Osteoblast (primary cell): ENCODE data around the gene TRAPPC8. TPM values are rescaled to one million over a fixed set of nuclear protein-coding genes. Genes with fewer than 3 reads are reported as not detected.

Source experiments
- DNase-seq: peaks from one replicate; pipeline ENCODE4 v3.0.0; 2011; ENCODE audit warnings: low spot score, mixed read lengths; ENCODE audit not compliant: insufficient read length; ENCODE audit errors: missing footprints
- H2AFZ ChIP-seq: 2 replicates; pipeline ENCODE4 v1.6.0; 2011; ENCODE audit warnings: mild to moderate bottlenecking, low read length
- H3K27ac ChIP-seq: 2 replicates; pipeline ENCODE4 v1.5.1; 2011; ENCODE audit warnings: mild to moderate bottlenecking, low read depth, low read length, moderate library complexity
- H3K27me3 ChIP-seq: 2 replicates; pipeline ENCODE4 v1.6.0; 2012; ENCODE audit warnings: mild to moderate bottlenecking, control low read depth, inconsistent platforms, low read length, moderate library complexity; ENCODE audit not compliant: insufficient read depth
- H3K36me3 ChIP-seq: 2 replicates; pipeline ENCODE4 v1.5.1; 2011; ENCODE audit warnings: mild to moderate bottlenecking, low read length, control low read depth, moderate library complexity; ENCODE audit not compliant: insufficient read depth
- H3K4me1 ChIP-seq: 2 replicates; pipeline ENCODE4 v1.5.1; 2011; ENCODE audit warnings: mild to moderate bottlenecking, low read length, control low read depth, moderate library complexity; ENCODE audit not compliant: insufficient read depth
- H3K4me2 ChIP-seq: 2 replicates; pipeline ENCODE4 v1.6.0; 2011; ENCODE audit warnings: mild to moderate bottlenecking, low read length; ENCODE audit not compliant: insufficient read depth
- H3K4me3 ChIP-seq: fragments of 200-600 bp; sonication (generic); 3 replicates; pipeline ENCODE4 v1.5.1; 2012; ENCODE audit warnings: mild to moderate bottlenecking, low read length, inconsistent platforms; ENCODE audit not compliant: insufficient read depth
- H3K79me2 ChIP-seq: 2 replicates; pipeline ENCODE4 v1.6.0; 2012; ENCODE audit warnings: mild to moderate bottlenecking, low read length, control low read depth, inconsistent platforms; ENCODE audit not compliant: insufficient read depth
- H3K9me3 ChIP-seq: 2 replicates; pipeline ENCODE4 v1.5.1; 2011; ENCODE audit warnings: low read depth, low read length, control low read depth
- H4K20me1 ChIP-seq: 2 replicates; pipeline ENCODE4 v1.6.0; 2012; ENCODE audit warnings: mild to moderate bottlenecking, low read length, control low read depth; ENCODE audit not compliant: insufficient read depth
- total RNA-seq: library from RNA; depleted of rRNA; stranded (reverse); fragments of >200 nt; gene quantifications from 2 replicates; pipeline ENCODE4 v1.2.3, GENCODE V29; 2012
- TF ChIP-seq, protein P1 (sequence below): IDR thresholded peaks from 2 replicates; pipeline ENCODE4 v1.5.1; 2011; ENCODE audit warnings: mild to moderate bottlenecking, low read depth, low read length, moderate library complexity; ENCODE audit errors: extremely low read depth

Gene TRAPPC8
- total RNA-seq, 1 donor: 47.0 TPM

DNA sequence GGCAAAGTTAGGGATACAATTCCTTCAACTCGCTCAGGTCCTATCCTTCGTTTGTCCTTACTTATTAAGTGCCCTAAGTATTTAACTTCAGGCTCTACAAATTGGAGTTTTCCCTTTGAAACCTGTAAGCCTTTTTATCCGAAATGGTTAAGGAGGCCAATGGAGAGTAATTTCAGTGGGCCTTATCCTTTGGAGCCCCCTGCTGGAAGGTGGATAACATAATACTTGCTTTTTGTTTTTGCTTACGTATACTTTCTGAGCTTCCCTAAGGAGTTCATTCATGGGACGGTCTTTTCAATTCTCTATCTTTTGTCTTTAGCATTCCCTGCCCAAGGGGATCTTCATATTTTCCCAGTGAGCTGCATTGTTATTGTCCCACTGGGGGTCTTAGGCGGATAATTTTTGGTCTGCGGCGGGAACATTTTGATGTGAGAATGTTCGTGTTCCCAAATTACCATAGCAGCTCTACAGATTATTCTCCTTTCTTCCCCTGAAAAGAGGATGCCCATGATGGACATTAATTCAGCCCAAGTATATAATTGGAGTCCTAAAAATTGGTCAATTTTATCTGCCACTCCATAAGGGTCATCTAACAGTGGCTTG lies 34.4 kb upstream of the TRAPPC8 start:
- no peak overlapping the region for H3K27ac ChIP-seq
- H3K79me2 ChIP-seq: no peaks in the 10 kb centered on the region
- no peak overlapping the region for H2AFZ ChIP-seq
- H3K4me1 ChIP-seq: no peaks in the 10 kb centered on the region
- H3K4me3 ChIP-seq: no peak overlapping the region
- no peak for DNase-seq
- no peaks in the 10 kb centered on the region for H3K27me3 ChIP-seq
- no peaks in the 10 kb centered on the region for H4K20me1 ChIP-seq
- no peaks in the 10 kb centered on the region for H3K36me3 ChIP-seq
- no peak overlapping the region for H3K4me2 ChIP-seq
- TF ChIP-seq, protein P1, sequence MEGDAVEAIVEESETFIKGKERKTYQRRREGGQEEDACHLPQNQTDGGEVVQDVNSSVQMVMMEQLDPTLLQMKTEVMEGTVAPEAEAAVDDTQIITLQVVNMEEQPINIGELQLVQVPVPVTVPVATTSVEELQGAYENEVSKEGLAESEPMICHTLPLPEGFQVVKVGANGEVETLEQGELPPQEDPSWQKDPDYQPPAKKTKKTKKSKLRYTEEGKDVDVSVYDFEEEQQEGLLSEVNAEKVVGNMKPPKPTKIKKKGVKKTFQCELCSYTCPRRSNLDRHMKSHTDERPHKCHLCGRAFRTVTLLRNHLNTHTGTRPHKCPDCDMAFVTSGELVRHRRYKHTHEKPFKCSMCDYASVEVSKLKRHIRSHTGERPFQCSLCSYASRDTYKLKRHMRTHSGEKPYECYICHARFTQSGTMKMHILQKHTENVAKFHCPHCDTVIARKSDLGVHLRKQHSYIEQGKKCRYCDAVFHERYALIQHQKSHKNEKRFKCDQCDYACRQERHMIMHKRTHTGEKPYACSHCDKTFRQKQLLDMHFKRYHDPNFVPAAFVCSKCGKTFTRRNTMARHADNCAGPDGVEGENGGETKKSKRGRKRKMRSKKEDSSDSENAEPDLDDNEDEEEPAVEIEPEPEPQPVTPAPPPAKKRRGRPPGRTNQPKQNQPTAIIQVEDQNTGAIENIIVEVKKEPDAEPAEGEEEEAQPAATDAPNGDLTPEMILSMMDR: peak; percentile 74
- peaks cover 9% of the 10 kb centered on the region for H3K9me3 ChIP-seq

DNA sequence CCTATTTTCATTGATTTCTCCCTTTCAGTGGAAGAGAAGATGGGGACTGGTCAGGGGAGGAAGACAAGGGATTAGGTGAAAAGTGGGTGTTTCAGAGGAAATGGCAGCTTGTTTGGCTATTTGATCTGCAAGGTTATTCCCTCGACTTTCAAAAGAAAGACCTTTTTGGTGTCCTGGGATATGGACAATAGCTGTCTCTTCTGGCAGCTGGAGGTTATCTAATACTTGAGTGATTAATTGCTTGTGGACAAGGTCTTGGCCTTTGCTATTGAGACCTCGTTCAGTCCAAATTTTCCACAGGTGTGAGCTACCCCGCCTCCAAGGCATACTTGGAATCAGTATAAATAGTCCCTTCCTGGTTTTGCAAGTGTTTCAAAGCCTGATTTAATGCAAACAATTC lies 33.3 kb upstream of the TRAPPC8 start:
- TF ChIP-seq, protein P1: no peak
- H3K9me3 ChIP-seq: peaks cover 9% of the 10 kb centered on the region
- H2AFZ ChIP-seq: no peak overlapping the region
- DNase-seq: no peak
- no peak overlapping the region for H3K4me3 ChIP-seq
- no peaks in the 10 kb centered on the region for H3K79me2 ChIP-seq
- H3K36me3 ChIP-seq: no peaks in the 10 kb centered on the region
- H3K4me2 ChIP-seq: no peak overlapping the region
- H4K20me1 ChIP-seq: no peaks in the 10 kb centered on the region
- no peak overlapping the region for H3K27ac ChIP-seq
- no peaks in the 10 kb centered on the region for H3K4me1 ChIP-seq
- H3K27me3 ChIP-seq: no peaks in the 10 kb centered on the region

DNA sequence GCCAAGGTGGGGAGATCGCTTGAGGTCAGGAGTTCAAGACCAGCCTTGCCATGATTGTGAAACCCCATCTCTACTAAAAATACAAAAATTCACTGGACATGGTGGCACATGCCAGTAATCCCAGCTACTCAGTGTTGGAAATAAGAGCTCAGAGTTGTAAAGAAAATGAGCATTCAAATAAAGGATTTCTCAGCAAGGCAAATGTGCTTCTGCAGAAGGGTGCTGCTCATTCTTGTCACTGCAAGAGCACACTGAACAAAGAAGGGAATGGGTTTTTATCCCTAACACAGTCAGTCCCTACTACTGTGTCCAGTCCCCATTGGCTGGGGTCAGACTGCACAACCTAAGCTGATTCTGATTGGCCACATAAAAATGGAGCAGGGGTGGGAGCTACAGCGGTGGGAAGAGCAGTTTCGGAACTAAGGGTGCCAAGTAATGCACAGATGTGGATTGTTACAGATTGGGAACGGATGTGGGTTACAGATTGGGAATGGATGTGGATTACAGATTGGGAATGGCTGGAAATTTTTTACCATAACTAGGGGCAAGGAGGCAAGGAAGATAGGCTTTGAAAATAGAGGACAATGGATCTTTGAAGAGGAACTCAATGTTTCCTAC lies 31.1 kb upstream of the TRAPPC8 start:
- Histone ChIP-seq H4K20me1 (no peaks in the 10 kb centered on the region), H3K4me3 (no peak overlapping the region), H3K4me2 (no peak overlapping the region), H3K79me2 (no peaks in the 10 kb centered on the region), H3K27me3 (no peaks in the 10 kb centered on the region), H3K36me3 (no peaks in the 10 kb centered on the region), H2AFZ (no peak overlapping the region), H3K4me1 (no peaks in the 10 kb centered on the region), H3K27ac (no peak overlapping the region), H3K9me3 (peaks cover 9% of the 10 kb centered on the region)
- TF ChIP-seq, protein P1: no peak
- no peak for DNase-seq

DNA sequence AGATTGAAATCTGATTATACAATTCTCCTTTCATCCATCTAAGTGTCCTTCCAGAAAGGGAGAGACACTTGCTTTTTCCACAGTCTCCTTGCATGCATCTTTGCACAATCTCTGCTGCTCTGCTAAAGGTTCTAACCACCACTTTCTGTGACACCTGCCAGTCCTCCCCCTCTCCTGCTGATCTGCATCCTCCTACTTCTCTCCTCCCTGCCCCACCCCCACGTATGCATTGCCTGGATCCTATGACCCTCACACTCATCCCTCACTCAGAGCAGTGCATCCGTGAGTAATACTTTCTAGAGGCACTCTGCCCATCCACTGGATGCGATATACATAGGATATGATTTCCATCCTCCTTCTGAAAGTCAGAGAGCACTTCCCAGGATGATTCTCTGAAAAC lies 27.7 kb upstream of the TRAPPC8 start:
- Histone ChIP-seq H3K27me3 (no peaks in the 10 kb centered on the region), H3K9me3 (peaks cover 6% of the 10 kb centered on the region), H3K4me1 (no peaks in the 10 kb centered on the region), H3K4me2 (no peak overlapping the region), H3K36me3 (no peaks in the 10 kb centered on the region), H3K4me3 (no peak overlapping the region), H3K79me2 (no peaks in the 10 kb centered on the region), H3K27ac (no peak overlapping the region), H2AFZ (no peak overlapping the region), H4K20me1 (no peaks in the 10 kb centered on the region)
- DNase-seq: no peak
- TF ChIP-seq, protein P1: no peak
